GM12878 (cell line): ENCODE measurements around the gene ATP8A1. TPM values are rescaled to one million over a fixed set of nuclear protein-coding genes. Genes with fewer than 3 reads are reported as not detected.

Experiments
- ATAC-seq: fragments of 200-7000 bp; cut with Tn5 transposase; 3 replicates; pipeline ENCODE4 v1.9.1; 2020; ENCODE audit warnings: mild to moderate bottlenecking, moderate library complexity
- BruUV-seq: library from RNA; stranded (reverse); fragments of 400-500 nt; replicated peaks from 2 replicates; lab custom pipeline; 2021; lab: Mats Ljungman, UMichigan
- CTCF ChIA-PET: fragments of 300-600 bp; sonication (Branson Sonifier 250); formaldehyde crosslinking; extraction: SDS; loops from one replicate; lab custom pipeline; 2021; ENCODE audit warnings: inconsistent platforms; lab: Yijun Ruan, JAX
- POLR2A ChIA-PET: fragments of 350-600 bp; formaldehyde crosslinking; extraction: SDS; loops from one replicate; lab custom pipeline; 2021; ENCODE audit warnings: inconsistent platforms; lab: Charles Lee
- RAD21 ChIA-PET: fragments of 300-600 bp; sonication (Branson Sonifier 250); formaldehyde crosslinking; loops from one replicate; lab custom pipeline; 2023; ENCODE audit warnings: antibody characterized with exemption; ENCODE audit not compliant: unreplicated experiment; lab: Charles Lee
- SMC1A ChIA-PET: fragments of 300-600 bp; sonication (Branson Sonifier 250); formaldehyde crosslinking; loops from one replicate; lab custom pipeline; 2023; ENCODE audit not compliant: unreplicated experiment, uncharacterized antibody; lab: Charles Lee
- DNase-seq: peaks from one replicate; pipeline ENCODE4 v3.0.0-alpha.2; 2011; ENCODE audit warnings: low read depth, low spot score
- FAIRE-seq: peaks from 3 replicates; lab custom pipeline; 2011; peaks lifted over from hg19 to GRCh38; lab: Jason Lieb, UNC
- H2AFZ ChIP-seq: 2 replicates; pipeline ENCODE4 v1.6.0; 2011; ENCODE audit warnings: low read depth, low read length, control low read depth; ENCODE audit not compliant: control insufficient read depth
- H3K27ac ChIP-seq: 2 replicates; pipeline ENCODE4 v1.5.1; 2011; ENCODE audit warnings: control low read depth; ENCODE audit not compliant: control insufficient read depth, insufficient read depth
- H3K27me3 ChIP-seq, 2 experiments: replicated peaks in 1 of 2; 2 replicates each; pipeline versions ENCODE4 v1.6.0 to v1.6.1; 2011; ENCODE audit warnings: low read length in 1 of 2; ENCODE audit not compliant: control insufficient read depth in 2 of 2, insufficient read depth in 2 of 2
- H3K36me3 ChIP-seq, 2 experiments: 2 replicates each; pipeline ENCODE4 v1.5.1; 2011; ENCODE audit warnings: low read length in 1 of 2; ENCODE audit not compliant: control insufficient read depth in 2 of 2, insufficient read depth in 2 of 2
- H3K4me1 ChIP-seq: 2 replicates; pipeline ENCODE4 v1.6.1; 2011; ENCODE audit warnings: mild to moderate bottlenecking, low read length, moderate library complexity, mixed read lengths; ENCODE audit not compliant: control insufficient read depth, insufficient read depth
- H3K4me2 ChIP-seq: 2 replicates; pipeline ENCODE4 v1.6.0; 2011; ENCODE audit warnings: control low read depth; ENCODE audit not compliant: control insufficient read depth, insufficient read depth
- H3K4me3 ChIP-seq: fragments of 200-600 bp; sonication (generic); 2 replicates; pipeline ENCODE4 v1.5.1; 2016
- H3K79me2 ChIP-seq: 2 replicates; pipeline ENCODE4 v1.6.0; 2011; ENCODE audit warnings: low read length; ENCODE audit not compliant: control insufficient read depth, insufficient read depth
- H3K9ac ChIP-seq: 2 replicates; pipeline ENCODE4 v1.8.0; 2011; ENCODE audit warnings: low read length, control low read depth, mixed read lengths; ENCODE audit not compliant: control insufficient read depth, insufficient read depth
- H3K9me3 ChIP-seq: replicated peaks from 3 replicates; pipeline ENCODE4 v1.5.1; 2011; ENCODE audit warnings: mild to moderate bottlenecking, low read length; ENCODE audit not compliant: control insufficient read depth, insufficient read depth
- H4K20me1 ChIP-seq: 2 replicates; pipeline ENCODE4 v1.6.0; 2011; ENCODE audit not compliant: control insufficient read depth, insufficient read depth
- EZH2 ChIP-seq: IDR thresholded peaks from 2 replicates; pipeline ENCODE4 v1.6.1; 2012; ENCODE audit warnings: low read depth, mild to moderate bottlenecking, control low read depth, inconsistent platforms, low read length, borderline replicate concordance; ENCODE audit not compliant: control insufficient read depth
- NR2C1 ChIP-seq: fragments of 450-650 bp; IDR thresholded peaks from 2 replicates; pipeline ENCODE4 v1.6.1; 2017; ENCODE audit warnings: antibody characterized with exemption, mild to moderate bottlenecking, moderate library complexity
- PAX8 ChIP-seq: fragments of 450-650 bp; IDR thresholded peaks from 2 replicates; pipeline ENCODE4 v1.6.1; 2017; ENCODE audit warnings: mild to moderate bottlenecking, moderate library complexity
- WGBS: methylation state at CpG from one replicate; pipeline ENCODE4 v1.1.6; 2016; ENCODE audit warnings: low lambda C conversion rate; ENCODE audit not compliant: insufficient replicate concordance, insufficient coverage; ENCODE audit errors: missing lambda C conversion rate; 5-methylcytosine and 5-hydroxymethylcytosine counted together
- in situ Hi-C: fragments of 300-500 bp; cut with MboI; formaldehyde crosslinking; loops from 9 replicates; pipeline ENCODE4 v1.14.3; 2018; ENCODE audit warnings: mixed read lengths
- intact Hi-C: fragments of 100-400 bp; cut with micrococcal nuclease; formaldehyde crosslinking; loops from one replicate; pipeline ENCODE4 v1.14.2; 2022; ENCODE audit not compliant: unreplicated experiment
- polyA plus RNA-seq, 11 experiments: library from polyadenylated mRNA; depleted of rRNA in 4 of 11; unstranded in 6 of 11; stranded (reverse) in 5 of 11; fragments of >200 nt; fragmentation: Nextera tagmentation in 4 of 11; fragmentation: Illumina TruSeq in 1 of 11; extraction: Ambion mirVana in 4 of 11; extraction: Trizol in 1 of 11; gene quantifications; 1 replicate in 1 of 11; 2 replicates in 10 of 11; pipeline versions ENCODE4 v1.2.1 to v1.2.3, GENCODE V29; 2011 to 2016; ENCODE audit warnings: inconsistent platforms in 2 of 11, missing spikeins in 2 of 11, low read depth in 1 of 11
- total RNA-seq, 4 experiments: library from RNA; depleted of rRNA in 3 of 4; stranded (reverse); fragments of >200 nt in 3 of 4; fragmentation: Illumina TruSeq in 1 of 4; extraction: Trizol in 1 of 4; gene quantifications; 2 replicates each; pipeline versions ENCODE4 v1.2.1 to v1.2.3, GENCODE V29; 2013 to 2021
- TF ChIP-seq, protein P1 (sequence below): fragments of 450-650 bp; IDR thresholded peaks from 2 replicates; pipeline ENCODE4 v1.6.1; 2016; ENCODE audit warnings: mild to moderate bottlenecking, moderate library complexity, borderline replicate concordance
- TF ChIP-seq, protein P2 (sequence below): IDR thresholded peaks from 2 replicates; pipeline ENCODE4 v1.6.1; 2012; ENCODE audit warnings: low read depth, low read length, improper control_type of control experiment
- TF ChIP-seq, protein P3 (sequence below): fragments of 450-650 bp; IDR thresholded peaks from 2 replicates; pipeline ENCODE4 v1.6.1; 2017; ENCODE audit warnings: mild to moderate bottlenecking

The ATP8A1 gene
- total and polyA plus RNA-seq, 10 of the 15 experiments (the other 5 are each of a cell fraction or from before 2014, with no cell fraction given), result 9.0 to 116 (median 37.3) TPM

DNA sequence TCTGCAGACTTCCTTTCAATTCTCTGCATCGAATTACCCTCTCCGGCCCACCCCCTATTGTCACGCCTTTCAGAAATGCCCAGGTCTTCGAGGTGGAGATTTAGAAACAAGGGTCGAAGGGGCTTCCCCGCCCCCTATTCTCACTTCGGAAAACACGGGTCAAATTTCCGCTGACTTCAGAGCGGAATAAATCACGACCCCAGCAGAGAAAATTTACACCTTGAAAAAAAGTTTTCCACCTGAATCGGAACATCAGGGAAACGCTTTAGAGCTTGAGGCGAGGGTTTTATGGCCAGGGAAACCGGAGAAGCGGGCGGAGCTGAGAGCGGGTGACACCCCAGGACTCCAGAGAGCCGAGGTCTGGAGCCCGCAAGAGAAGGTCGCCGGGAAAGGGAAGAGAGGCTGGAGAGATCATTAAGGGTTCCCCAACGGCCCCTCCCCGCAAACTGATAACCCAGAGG lies 258.0 kb downstream of the ATP8A1 start:
- TF ChIP-seq NR2C1, result no peak
- TF ChIP-seq EZH2, result no peak
- TF ChIP-seq, protein P1, sequence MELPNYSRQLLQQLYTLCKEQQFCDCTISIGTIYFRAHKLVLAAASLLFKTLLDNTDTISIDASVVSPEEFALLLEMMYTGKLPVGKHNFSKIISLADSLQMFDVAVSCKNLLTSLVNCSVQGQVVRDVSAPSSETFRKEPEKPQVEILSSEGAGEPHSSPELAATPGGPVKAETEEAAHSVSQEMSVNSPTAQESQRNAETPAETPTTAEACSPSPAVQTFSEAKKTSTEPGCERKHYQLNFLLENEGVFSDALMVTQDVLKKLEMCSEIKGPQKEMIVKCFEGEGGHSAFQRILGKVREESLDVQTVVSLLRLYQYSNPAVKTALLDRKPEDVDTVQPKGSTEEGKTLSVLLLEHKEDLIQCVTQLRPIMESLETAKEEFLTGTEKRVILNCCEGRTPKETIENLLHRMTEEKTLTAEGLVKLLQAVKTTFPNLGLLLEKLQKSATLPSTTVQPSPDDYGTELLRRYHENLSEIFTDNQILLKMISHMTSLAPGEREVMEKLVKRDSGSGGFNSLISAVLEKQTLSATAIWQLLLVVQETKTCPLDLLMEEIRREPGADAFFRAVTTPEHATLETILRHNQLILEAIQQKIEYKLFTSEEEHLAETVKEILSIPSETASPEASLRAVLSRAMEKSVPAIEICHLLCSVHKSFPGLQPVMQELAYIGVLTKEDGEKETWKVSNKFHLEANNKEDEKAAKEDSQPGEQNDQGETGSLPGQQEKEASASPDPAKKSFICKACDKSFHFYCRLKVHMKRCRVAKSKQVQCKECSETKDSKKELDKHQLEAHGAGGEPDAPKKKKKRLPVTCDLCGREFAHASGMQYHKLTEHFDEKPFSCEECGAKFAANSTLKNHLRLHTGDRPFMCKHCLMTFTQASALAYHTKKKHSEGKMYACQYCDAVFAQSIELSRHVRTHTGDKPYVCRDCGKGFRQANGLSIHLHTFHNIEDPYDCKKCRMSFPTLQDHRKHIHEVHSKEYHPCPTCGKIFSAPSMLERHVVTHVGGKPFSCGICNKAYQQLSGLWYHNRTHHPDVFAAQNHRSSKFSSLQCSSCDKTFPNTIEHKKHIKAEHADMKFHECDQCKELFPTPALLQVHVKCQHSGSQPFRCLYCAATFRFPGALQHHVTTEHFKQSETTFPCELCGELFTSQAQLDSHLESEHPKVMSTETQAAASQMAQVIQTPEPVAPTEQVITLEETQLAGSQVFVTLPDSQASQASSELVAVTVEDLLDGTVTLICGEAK, result no peak
- TF ChIP-seq, protein P2, sequence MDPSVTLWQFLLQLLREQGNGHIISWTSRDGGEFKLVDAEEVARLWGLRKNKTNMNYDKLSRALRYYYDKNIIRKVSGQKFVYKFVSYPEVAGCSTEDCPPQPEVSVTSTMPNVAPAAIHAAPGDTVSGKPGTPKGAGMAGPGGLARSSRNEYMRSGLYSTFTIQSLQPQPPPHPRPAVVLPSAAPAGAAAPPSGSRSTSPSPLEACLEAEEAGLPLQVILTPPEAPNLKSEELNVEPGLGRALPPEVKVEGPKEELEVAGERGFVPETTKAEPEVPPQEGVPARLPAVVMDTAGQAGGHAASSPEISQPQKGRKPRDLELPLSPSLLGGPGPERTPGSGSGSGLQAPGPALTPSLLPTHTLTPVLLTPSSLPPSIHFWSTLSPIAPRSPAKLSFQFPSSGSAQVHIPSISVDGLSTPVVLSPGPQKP, result no peak
- TF ChIP-seq PAX8, result no peak
- TF ChIP-seq, protein P3, sequence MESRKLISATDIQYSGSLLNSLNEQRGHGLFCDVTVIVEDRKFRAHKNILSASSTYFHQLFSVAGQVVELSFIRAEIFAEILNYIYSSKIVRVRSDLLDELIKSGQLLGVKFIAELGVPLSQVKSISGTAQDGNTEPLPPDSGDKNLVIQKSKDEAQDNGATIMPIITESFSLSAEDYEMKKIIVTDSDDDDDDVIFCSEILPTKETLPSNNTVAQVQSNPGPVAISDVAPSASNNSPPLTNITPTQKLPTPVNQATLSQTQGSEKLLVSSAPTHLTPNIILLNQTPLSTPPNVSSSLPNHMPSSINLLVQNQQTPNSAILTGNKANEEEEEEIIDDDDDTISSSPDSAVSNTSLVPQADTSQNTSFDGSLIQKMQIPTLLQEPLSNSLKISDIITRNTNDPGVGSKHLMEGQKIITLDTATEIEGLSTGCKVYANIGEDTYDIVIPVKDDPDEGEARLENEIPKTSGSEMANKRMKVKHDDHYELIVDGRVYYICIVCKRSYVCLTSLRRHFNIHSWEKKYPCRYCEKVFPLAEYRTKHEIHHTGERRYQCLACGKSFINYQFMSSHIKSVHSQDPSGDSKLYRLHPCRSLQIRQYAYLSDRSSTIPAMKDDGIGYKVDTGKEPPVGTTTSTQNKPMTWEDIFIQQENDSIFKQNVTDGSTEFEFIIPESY, result no peak
- BruUV-seq, result no TSS peak
- CTCF ChIA-PET, result interaction anchor here (1.7 kb wide), 1 partner anchor 119 kb away, joined by 4 read pairs; no protein-coding TSS in a partner anchor

More for the DNA sequence above, 258.0 kb downstream of the ATP8A1 start:
- Histone ChIP-seq H3K9me3 (no peaks in the 10 kb centered on the region), H3K36me3 (no peaks in the 10 kb centered on the region), H2AFZ (no peak overlapping the region), H3K4me3 (peak overlapping the region; percentile 83), H3K27me3 (peaks cover 2 to 10% of the 10 kb centered on the region in 2 experiments), H3K4me2 (peak overlapping the region; percentile 85), H3K4me1 (peaks cover 12% of the 10 kb centered on the region), H3K79me2 (no peaks in the 10 kb centered on the region), H3K9ac (peak overlapping the region; percentile 23; the same call in 1 of the 2 replicates), H4K20me1 (no peaks in the 10 kb centered on the region), H3K27ac (no peak overlapping the region)
- POLR2A ChIA-PET, result no interaction called here
- RAD21 ChIA-PET, result no interaction called here
- intact Hi-C loops, result loop anchor here (2.0 to 10.0 kb wide), 2 partner anchors 116 to 466 kb away; no protein-coding TSS in a partner anchor
- ATAC-seq, result no peak
- 35% methylated on average over 24 of the region's 24 CpGs for WGBS
- DNase-seq, result no peak
- in situ Hi-C loops, result no loop called here
- FAIRE-seq, result no peak
- SMC1A ChIA-PET, result interaction anchor here (2.8 kb wide), 1 partner anchor 28 kb away, joined by 9 read pairs; no protein-coding TSS in a partner anchor
